Measurements from ENCODE around the gene B3GALT5. TPM values are rescaled to one million over a fixed set of nuclear protein-coding genes. Genes with fewer than 3 reads are reported as not detected.
A peak's percentile ranks its signal among the peaks of the same experiment; 100 is the strongest.

The B3GALT5 gene
- total RNA-seq, 1 donor from 2014 or later, result 0.25 TPM

GRCh38 chr21:39673163-39673562 is 60.4 kb downstream of the B3GALT5 start:
- no peak for TF ChIP-seq CTCF (IDR thresholded peaks at IDR 0.05; ENCODE audit: partially characterized antibody, unreplicated experiment)
- H3K9me3 Mint-ChIP-seq (ENCODE audit: unreplicated experiment), result no peaks in the 10 kb centered on the region
- no peak for DNase-seq
- H3K4me3 Mint-ChIP-seq (ENCODE audit: unreplicated experiment), result no peak overlapping the region
- H3K36me3 Mint-ChIP-seq (ENCODE audit: unreplicated experiment), result no peaks in the 10 kb centered on the region
- H3K27ac Mint-ChIP-seq (ENCODE audit: unreplicated experiment), result no peak overlapping the region
- H3K27me3 Mint-ChIP-seq (ENCODE audit: unreplicated experiment), result peaks cover 3% of the 10 kb centered on the region
- peaks cover 3% of the 10 kb centered on the region for H3K4me1 Mint-ChIP-seq (ENCODE audit: low read depth, unreplicated experiment)

GRCh38 chr21:39673736-39674135 is 61.0 kb downstream of the B3GALT5 start:
- H3K4me1 Mint-ChIP-seq (ENCODE audit: low read depth, unreplicated experiment), result peaks cover 3% of the 10 kb centered on the region
- no peaks in the 10 kb centered on the region for H3K9me3 Mint-ChIP-seq (ENCODE audit: unreplicated experiment)
- no peaks in the 10 kb centered on the region for H3K36me3 Mint-ChIP-seq (ENCODE audit: unreplicated experiment)
- no peak overlapping the region for H3K4me3 Mint-ChIP-seq (ENCODE audit: unreplicated experiment)
- no peak for DNase-seq
- H3K27me3 Mint-ChIP-seq (ENCODE audit: unreplicated experiment), result peaks cover 3% of the 10 kb centered on the region
- no peak overlapping the region for H3K27ac Mint-ChIP-seq (ENCODE audit: unreplicated experiment)
- TF ChIP-seq CTCF (IDR thresholded peaks at IDR 0.05; ENCODE audit: partially characterized antibody, unreplicated experiment), result no peak

- Mint-ChIP-seq H3K27ac (ENCODE audit: unreplicated experiment) (no peak overlapping the region), H3K9me3 (ENCODE audit: unreplicated experiment) (peaks cover 3% of the 10 kb centered on the region), H3K36me3 (ENCODE audit: unreplicated experiment) (no peaks in the 10 kb centered on the region), H3K4me1 (ENCODE audit: low read depth, unreplicated experiment) (peaks cover 3% of the 10 kb centered on the region), H3K27me3 (ENCODE audit: unreplicated experiment) (peaks cover 3% of the 10 kb centered on the region), H3K4me3 (ENCODE audit: unreplicated experiment) (no peak overlapping the region)
- TF ChIP-seq CTCF (IDR thresholded peaks at IDR 0.05; ENCODE audit: partially characterized antibody, unreplicated experiment), result no peak
- DNase-seq, result no peak
Observed at GRCh38 chr21:39674801-39675200, 62.1 kb downstream of the B3GALT5 start.

- Mint-ChIP-seq H3K9me3 (ENCODE audit: unreplicated experiment) (peaks cover 3% of the 10 kb centered on the region), H3K4me1 (ENCODE audit: low read depth, unreplicated experiment) (peaks cover 3% of the 10 kb centered on the region), H3K27me3 (ENCODE audit: unreplicated experiment) (peaks cover 3% of the 10 kb centered on the region), H3K36me3 (ENCODE audit: unreplicated experiment) (no peaks in the 10 kb centered on the region), H3K4me3 (ENCODE audit: unreplicated experiment) (no peak overlapping the region), H3K27ac (ENCODE audit: unreplicated experiment) (no peak overlapping the region)
- no peak for DNase-seq
- TF ChIP-seq CTCF (IDR thresholded peaks at IDR 0.05; ENCODE audit: partially characterized antibody, unreplicated experiment), result no peak
Observed at GRCh38 chr21:39675590-39675989, 62.9 kb downstream of the B3GALT5 start.

GRCh38 chr21:39675993-39676661 is 63.4 kb downstream of the B3GALT5 start:
- Mint-ChIP-seq H3K9me3 (ENCODE audit: unreplicated experiment) (peaks cover 3% of the 10 kb centered on the region), H3K4me3 (ENCODE audit: unreplicated experiment) (no peak overlapping the region), H3K4me1 (ENCODE audit: low read depth, unreplicated experiment) (peaks cover 3% of the 10 kb centered on the region), H3K27ac (ENCODE audit: unreplicated experiment) (peak overlapping the region; percentile 65), H3K36me3 (ENCODE audit: unreplicated experiment) (no peaks in the 10 kb centered on the region), H3K27me3 (ENCODE audit: unreplicated experiment) (peaks cover 3% of the 10 kb centered on the region)
- no peak for TF ChIP-seq CTCF (IDR thresholded peaks at IDR 0.05; ENCODE audit: partially characterized antibody, unreplicated experiment)
- no peak for DNase-seq

Measured in glutamatergic neuron (in vitro differentiated cells).